Transverse colon (tissue), 4 donors: ENCODE results near the gene ST3GAL2. TPM values are rescaled to one million over a fixed set of nuclear protein-coding genes. Genes with fewer than 3 reads are reported as not detected.

Source experiments
- DNase-seq: peaks from one replicate; pipeline ENCODE4 v3.0.0-alpha.2; 2019
- H3K27ac ChIP-seq, 4 donors: fragments of 200-600 bp; sonication (generic); 2 replicates each; pipeline ENCODE4 v1.5.1; 2016 to 2018; ENCODE audit warnings: inconsistent platforms in 4 of 4
- H3K27me3 ChIP-seq: fragments of 200-600 bp; sonication (generic); 2 replicates; pipeline ENCODE4 v1.5.1; 2017; ENCODE audit warnings: inconsistent platforms
- H3K36me3 ChIP-seq, 4 donors: fragments of 200-600 bp; sonication (generic); 2 replicates each; pipeline ENCODE4 v1.5.1; 2017 to 2019; ENCODE audit warnings: inconsistent platforms in 4 of 4
- H3K4me1 ChIP-seq, 4 donors: fragments of 200-600 bp; sonication (generic); 2 replicates each; pipeline ENCODE4 v1.5.1; 2017 to 2020; ENCODE audit warnings: inconsistent platforms in 4 of 4
- H3K4me3 ChIP-seq, 4 donors: fragments of 200-600 bp; sonication (generic); 1 replicate in 1 of 4; 2 replicates in 3 of 4; pipeline versions ENCODE4 v1.5.1 to v1.6.1; 2017 to 2019; ENCODE audit warnings: inconsistent platforms in 4 of 4
- H3K9me3 ChIP-seq, 2 donors: fragments of 200-600 bp; sonication (generic); 2 replicates each; pipeline ENCODE4 v1.5.1; 2017 to 2019; ENCODE audit warnings: inconsistent platforms in 2 of 2
- CTCF ChIP-seq, 5 experiments: fragments of 200-600 bp in 3 of 5; fragments of 450-650 bp in 2 of 5; sonication (generic) in 3 of 5; IDR thresholded peaks; 1 replicate in 2 of 5; 2 replicates in 3 of 5; pipeline ENCODE4 v1.5.1; 2016 to 2017; ENCODE audit warnings: antibody characterized with exemption in 5 of 5, inconsistent platforms in 3 of 5, mild to moderate bottlenecking in 2 of 5, moderate library complexity in 1 of 5
- EP300 ChIP-seq: sonication (generic); formaldehyde crosslinking; IDR thresholded peaks from one replicate; pipeline ENCODE4 v1.6.1; 2017; ENCODE audit warnings: antibody characterized with exemption, low read depth
- POLR2A ChIP-seq: fragments of 450-650 bp; IDR thresholded peaks from one replicate; pipeline ENCODE4 v1.6.1; 2016; ENCODE audit warnings: antibody characterized with exemption, mild to moderate bottlenecking, moderate library complexity
- POLR2AphosphoS5 ChIP-seq, 3 donors: sonication (generic); formaldehyde crosslinking; IDR thresholded peaks; one replicate each; pipeline ENCODE4 v1.6.1; 2016; ENCODE audit warnings: antibody characterized with exemption in 3 of 3
- WGBS, 2 donors: methylation state at CpG; one replicate each; pipeline ENCODE4 v1.1.5; 2018; ENCODE audit warnings: low coverage in 1 of 2; 5-methylcytosine and 5-hydroxymethylcytosine counted together
- in situ Hi-C, 4 donors: fragments of 200-750 bp; cut with MboI; loops; one replicate each; pipeline versions ENCODE4 v1.15.0 to v1.15.1; 2017; ENCODE audit warnings: low sequenced_read_pairs in 3 of 4, low pct_ligation_motif_present in 1 of 4, low pct_unique_long_range_greater_than_20kb in 1 of 4
- intact Hi-C: fragments of 100-400 bp; cut with DNase I; formaldehyde crosslinking; loops from one replicate; pipeline ENCODE4 v1.15.1; 2023; ENCODE audit warnings: low total_unique reads
- total RNA-seq, 4 donors: library from RNA; depleted of rRNA; stranded (reverse); fragments of >200 nt; gene quantifications; one replicate each; pipeline ENCODE4 v1.1.0, GENCODE V29; 2016

The ST3GAL2 gene
- total RNA-seq, 4 donors from 2014 or later, result 2.6 to 16.5 (median 8.5) TPM

- WGBS, 2 donors, result 79 to 100% methylated on average over 1 to 2 of the region's 2 CpGs
- intact Hi-C loops, result no loop called here
Measured at GRCh38 chr16:70349783-70350182, 89.1 kb downstream of the ST3GAL2 start.

GRCh38 chr16:70348991-70349390 lies 89.9 kb downstream of the ST3GAL2 start:
- H3K27ac ChIP-seq, result no peak overlapping the region
- TF ChIP-seq CTCF (IDR thresholded peaks at IDR 0.05) (no peak), POLR2AphosphoS5 (IDR thresholded peaks at IDR 0.05) (no peak), POLR2A (no peak), EP300 (no peak)
- intact Hi-C loops, result no loop called here
- no peak for DNase-seq
- in situ Hi-C loops, result no loop called here
- H3K36me3 ChIP-seq, result peaks cover 0 to 23% (median 8%) of the 10 kb centered on the region in 4 donors
- H3K27me3 ChIP-seq, result no peaks in the 10 kb centered on the region
- no peak overlapping the region for H3K4me3 ChIP-seq
- 60 to 68% methylated on average over 2 of the region's 2 CpGs for WGBS, 2 donors
- peaks cover 9 to 25% (median 16%) of the 10 kb centered on the region in 4 donors for H3K4me1 ChIP-seq
- no peaks in the 10 kb centered on the region for H3K9me3 ChIP-seq

More at GRCh38 chr16:70349783-70350182, 89.1 kb downstream of the ST3GAL2 start:
- peaks cover 9 to 25% (median 16%) of the 10 kb centered on the region in 4 donors for H3K4me1 ChIP-seq
- in situ Hi-C loops, result loop anchor here in 3 of 4 donors (25.0 kb wide), 3 partner anchors 113 to 313 kb away; partner anchors contain the start of gene FCSK (in 1 of the 3)
- no peaks in the 10 kb centered on the region for H3K27me3 ChIP-seq
- DNase-seq, result no peak
- H3K27ac ChIP-seq, result no peak overlapping the region
- no peaks in the 10 kb centered on the region for H3K9me3 ChIP-seq
- no peak overlapping the region for H3K4me3 ChIP-seq
- peaks cover 0 to 26% (median 8%) of the 10 kb centered on the region in 4 donors for H3K36me3 ChIP-seq
- TF ChIP-seq EP300, result no peak
- no peak for TF ChIP-seq CTCF (IDR thresholded peaks at IDR 0.05)
- TF ChIP-seq POLR2A, result no peak
- no peak for TF ChIP-seq POLR2AphosphoS5 (IDR thresholded peaks at IDR 0.05)

- peak overlapping the region; percentile 85 to 98 (median 96) for H3K27ac ChIP-seq
- H3K4me3 ChIP-seq, result peak overlapping the region in 3 of 4 donors; percentile 59 to 92 (median 77)
- intact Hi-C loops, result no loop called here
- H3K36me3 ChIP-seq, result peaks cover 0 to under 1% (median 0%) of the 10 kb centered on the region in 4 donors
- TF ChIP-seq CTCF (IDR thresholded peaks at IDR 0.05), result no peak
- TF ChIP-seq EP300, result no peak
- TF ChIP-seq POLR2A, result no peak
- no peak for TF ChIP-seq POLR2AphosphoS5 (IDR thresholded peaks at IDR 0.05)
- in situ Hi-C loops, result no loop called here
- no peaks in the 10 kb centered on the region for H3K27me3 ChIP-seq
- no peak for DNase-seq
- H3K9me3 ChIP-seq, result no peaks in the 10 kb centered on the region
- H3K4me1 ChIP-seq, result peaks cover 9 to 25% (median 16%) of the 10 kb centered on the region in 4 donors
- WGBS, 2 donors, result 78 to 80% methylated on average over 10 of the region's 10 CpGs
Measured at GRCh38 chr16:70345840-70346239, 93.1 kb downstream of the ST3GAL2 start.

GRCh38 chr16:70342016-70342415 lies 96.9 kb downstream of the ST3GAL2 start:
- Histone ChIP-seq H3K27ac (no peak overlapping the region), H3K27me3 (no peaks in the 10 kb centered on the region), H3K9me3 (no peaks in the 10 kb centered on the region), H3K4me3 (no peak overlapping the region), H3K36me3 (no peaks in the 10 kb centered on the region), H3K4me1 (peaks cover 4 to 11% (median 6%) of the 10 kb centered on the region in 4 donors)
- TF ChIP-seq POLR2A (no peak), POLR2AphosphoS5 (IDR thresholded peaks at IDR 0.05) (no peak), EP300 (no peak), CTCF (IDR thresholded peaks at IDR 0.05) (no peak)
- 64 to 79% methylated on average over 2 to 3 of the region's 3 CpGs for WGBS, 2 donors
- no peak for DNase-seq
- intact Hi-C loops (no loop called here), in situ Hi-C loops (no loop called here)
